Muscle layer of colon (tissue), 2 donors: ENCODE data around the gene CLBA1.
"Not testable (repeated sequence)": the region's sequence is repeated elsewhere in the genome, so short reads cannot be mapped to it uniquely, and the experiment has no call there.

ENCODE experiments used
- H3K27ac ChIP-seq: one replicate; pipeline ENCODE4 v1.7.0; 2013; ENCODE audit warnings: low read depth, mild to moderate bottlenecking, low read length, moderate library complexity
- H3K27me3 ChIP-seq, 2 donors: one replicate each; pipeline ENCODE4 v1.7.0; 2013; ENCODE audit warnings: low read length in 2 of 2, mild to moderate bottlenecking in 2 of 2; ENCODE audit not compliant: insufficient read depth in 2 of 2, control insufficient read depth in 1 of 2
- H3K36me3 ChIP-seq: one replicate; pipeline ENCODE4 v1.7.0; 2013; ENCODE audit warnings: mild to moderate bottlenecking, low read length; ENCODE audit not compliant: insufficient read depth
- H3K4me1 ChIP-seq: one replicate; pipeline ENCODE4 v1.7.0; 2013; ENCODE audit warnings: mild to moderate bottlenecking, low read length; ENCODE audit not compliant: insufficient read depth
- H3K4me3 ChIP-seq, 2 donors: one replicate each; pipeline ENCODE4 v1.7.0; 2013; ENCODE audit warnings: low read length in 2 of 2, low read depth in 1 of 2, mild to moderate bottlenecking in 1 of 2, moderate library complexity in 1 of 2
- H3K9ac ChIP-seq: one replicate; pipeline ENCODE4 v1.7.0; 2013; ENCODE audit warnings: low read length
- H3K9me3 ChIP-seq: one replicate; pipeline ENCODE4 v1.7.0; 2013; ENCODE audit warnings: mild to moderate bottlenecking, low read length
- donor health status: abdominal sarcoma.
- donor health status: Adenocarcinoma of cecum.

CLBA1 gene

GRCh38 chr14:104942586-104942985, 43.0 kb upstream of the CLBA1 start:
- no peaks in the 10 kb centered on the region for H3K9me3 ChIP-seq
- no peak overlapping the region for H3K27ac ChIP-seq
- no peak overlapping the region for H3K9ac ChIP-seq
- H3K4me1 ChIP-seq, result no peaks in the 10 kb centered on the region
- peaks cover 44% of the 10 kb centered on the region for H3K36me3 ChIP-seq
- no peaks in the 10 kb centered on the region for H3K27me3 ChIP-seq
- no peak overlapping the region for H3K4me3 ChIP-seq

GRCh38 chr14:104943216-104944015, 42.2 kb upstream of the CLBA1 start:
- H3K27ac ChIP-seq, H3K4me3 ChIP-seq, H3K27me3 ChIP-seq, H3K9me3 ChIP-seq, H3K4me1 ChIP-seq, H3K9ac ChIP-seq: not testable (repeated sequence)
- peaks cover 37% of the 10 kb centered on the region for H3K36me3 ChIP-seq

GRCh38 chr14:104944016-104944308, 41.6 kb upstream of the CLBA1 start:
- H3K4me3 ChIP-seq, H3K9ac ChIP-seq, H3K27ac ChIP-seq, H3K27me3 ChIP-seq, H3K4me1 ChIP-seq, H3K9me3 ChIP-seq: not testable (repeated sequence)
- peaks cover 31% of the 10 kb centered on the region for H3K36me3 ChIP-seq

GRCh38 chr14:104944436-104945205, 41.0 kb upstream of the CLBA1 start:
- not testable (repeated sequence) for H3K9me3 ChIP-seq, H3K9ac ChIP-seq, H3K4me1 ChIP-seq, H3K27ac ChIP-seq, H3K4me3 ChIP-seq, H3K27me3 ChIP-seq
- H3K36me3 ChIP-seq, result peaks cover 25% of the 10 kb centered on the region

- H3K27ac ChIP-seq, H3K9ac ChIP-seq, H3K27me3 ChIP-seq, H3K4me3 ChIP-seq, H3K9me3 ChIP-seq, H3K4me1 ChIP-seq: not testable (repeated sequence)
- H3K36me3 ChIP-seq, result peaks cover 18% of the 10 kb centered on the region
These were observed 40.3 kb upstream of the CLBA1 start for GRCh38 chr14:104945266-104945665.

- not testable (repeated sequence) for H3K27ac ChIP-seq, H3K9me3 ChIP-seq, H3K36me3 ChIP-seq, H3K27me3 ChIP-seq, H3K4me1 ChIP-seq, H3K4me3 ChIP-seq, H3K9ac ChIP-seq
These were observed 39.3 kb upstream of the CLBA1 start for GRCh38 chr14:104945986-104946965.

GRCh38 chr14:104947201-104947600, 38.4 kb upstream of the CLBA1 start:
- H3K9ac ChIP-seq, H3K4me1 ChIP-seq, H3K27me3 ChIP-seq, H3K4me3 ChIP-seq, H3K27ac ChIP-seq, H3K9me3 ChIP-seq, H3K36me3 ChIP-seq: not testable (repeated sequence)

GRCh38 chr14:104947881-104948735, 37.5 kb upstream of the CLBA1 start:
- not testable (repeated sequence) for H3K36me3 ChIP-seq, H3K27me3 ChIP-seq, H3K4me1 ChIP-seq, H3K4me3 ChIP-seq, H3K27ac ChIP-seq, H3K9me3 ChIP-seq, H3K9ac ChIP-seq

- H3K27me3 ChIP-seq, result no peaks in the 10 kb centered on the region
- H3K36me3 ChIP-seq, result peaks cover 2% of the 10 kb centered on the region
- H3K4me3 ChIP-seq, result no peak overlapping the region
- no peaks in the 10 kb centered on the region for H3K9me3 ChIP-seq
- no peaks in the 10 kb centered on the region for H3K4me1 ChIP-seq
- no peak overlapping the region for H3K9ac ChIP-seq
- no peak overlapping the region for H3K27ac ChIP-seq
These were observed 36.9 kb upstream of the CLBA1 start for GRCh38 chr14:104948736-104949031.

GRCh38 chr14:104949406-104949955, 36.1 kb upstream of the CLBA1 start:
- not testable (repeated sequence) for H3K27ac ChIP-seq, H3K4me1 ChIP-seq, H3K9me3 ChIP-seq, H3K36me3 ChIP-seq, H3K27me3 ChIP-seq, H3K9ac ChIP-seq, H3K4me3 ChIP-seq

GRCh38 chr14:104950021-104950420, 35.6 kb upstream of the CLBA1 start:
- H3K4me3 ChIP-seq, result no peak overlapping the region
- no peaks in the 10 kb centered on the region for H3K4me1 ChIP-seq
- no peak overlapping the region for H3K9ac ChIP-seq
- peaks cover 15% of the 10 kb centered on the region for H3K36me3 ChIP-seq
- no peaks in the 10 kb centered on the region for H3K27me3 ChIP-seq
- H3K9me3 ChIP-seq, result no peaks in the 10 kb centered on the region
- H3K27ac ChIP-seq, result no peak overlapping the region
